T47D (cell line): ENCODE data around the gene TBL1X.

Experiments
- DNase-seq, 2 experiments: peaks; one replicate each; pipeline versions ENCODE4 v3.0.0 to v3.0.0-alpha.2; 2011 to 2012; ENCODE audit warnings: low read depth in 1 of 2, low spot score in 1 of 2
- JUND ChIP-seq: IDR thresholded peaks from 2 replicates; pipeline ENCODE4 v1.6.1; 2012; ENCODE audit warnings: low read depth
- in situ Hi-C: cut with HindIII; loops from 2 replicates; pipeline ENCODE4 v1.10.0; 2016; ENCODE audit warnings: low sequenced_read_pairs, low pct_unique_long_range_greater_than_20kb

TBL1X gene

GRCh38 chrX:9687899-9688298 is 223.0 kb downstream of the TBL1X start:
- no peak for DNase-seq
- no peak for TF ChIP-seq JUND
- in situ Hi-C loops = no loop called here

GRCh38 chrX:9688833-9689232 is 224.0 kb downstream of the TBL1X start:
- in situ Hi-C loops = no loop called here
- TF ChIP-seq JUND = no peak
- no peak for DNase-seq

- no peak for TF ChIP-seq JUND
- DNase-seq = no peak
- in situ Hi-C loops = no loop called here
These were observed 225.2 kb downstream of the TBL1X start for GRCh38 chrX:9690046-9690445.

GRCh38 chrX:9693307-9694001 is 228.6 kb downstream of the TBL1X start:
- DNase-seq = no peak
- TF ChIP-seq JUND = no peak
- in situ Hi-C loops = no loop called here

GRCh38 chrX:9698576-9698975 is 233.7 kb downstream of the TBL1X start:
- in situ Hi-C loops = no loop called here
- no peak for DNase-seq
- TF ChIP-seq JUND = no peak

GRCh38 chrX:9700555-9700954 is 235.7 kb downstream of the TBL1X start:
- TF ChIP-seq JUND = no peak
- DNase-seq = no peak
- in situ Hi-C loops = no loop called here

- TF ChIP-seq JUND = no peak
- DNase-seq = no peak
These were observed 236.9 kb downstream of the TBL1X start for GRCh38 chrX:9701790-9702189.

GRCh38 chrX:9703406-9703805 is 238.5 kb downstream of the TBL1X start:
- no peak for DNase-seq
- in situ Hi-C loops = no loop called here
- TF ChIP-seq JUND = no peak

More at GRCh38 chrX:9701790-9702189, 236.9 kb downstream of the TBL1X start:
- in situ Hi-C loops = no loop called here

- TF ChIP-seq JUND = no peak
- DNase-seq = no peak
- in situ Hi-C loops = no loop called here
These were observed 240.1 kb downstream of the TBL1X start for GRCh38 chrX:9704876-9705465.

GRCh38 chrX:9706421-9706820 is 241.6 kb downstream of the TBL1X start:
- no peak for TF ChIP-seq JUND
- in situ Hi-C loops = no loop called here

GRCh38 chrX:9707306-9708033 is 242.6 kb downstream of the TBL1X start:
- in situ Hi-C loops = no loop called here
- no peak for DNase-seq
- TF ChIP-seq JUND = no peak

More at GRCh38 chrX:9706421-9706820, 241.6 kb downstream of the TBL1X start:
- DNase-seq = no peak

GRCh38 chrX:9708086-9708485 is 243.2 kb downstream of the TBL1X start:
- no peak for DNase-seq
- no peak for TF ChIP-seq JUND
- in situ Hi-C loops = no loop called here

- TF ChIP-seq JUND = no peak
- peak; percentile 51 to 69 for DNase-seq
- in situ Hi-C loops = no loop called here
These were observed 244.2 kb downstream of the TBL1X start for GRCh38 chrX:9708923-9709553.
